H1 (cell line): ENCODE results near the gene RALGAPA1. TPM values are rescaled to one million over a fixed set of nuclear protein-coding genes. Genes with fewer than 3 reads are reported as not detected.
"Not testable (repeated sequence)": the region's sequence is repeated elsewhere in the genome, so short reads cannot be mapped to it uniquely, and the experiment has no call there.

ENCODE experiments used
- CTCF ChIA-PET: fragments of 300-600 bp; sonication (Branson Sonifier 250); formaldehyde crosslinking; loops from one replicate; lab custom pipeline; 2021; ENCODE audit not compliant: partially characterized antibody; lab: Charles Lee
- POLR2A ChIA-PET: fragments of 300-600 bp; sonication (Branson Sonifier 250); formaldehyde crosslinking; loops from one replicate; lab custom pipeline; 2021; ENCODE audit warnings: inconsistent platforms; ENCODE audit not compliant: partially characterized antibody; lab: Charles Lee
- DNase-seq, 2 experiments: peaks; one replicate each; pipeline versions ENCODE4 v3.0.0 to v3.0.0-alpha.2; 2010 to 2022; ENCODE audit warnings: low spot score in 2 of 2, low read depth in 1 of 2, mixed read lengths in 1 of 2
- FAIRE-seq: peaks from 2 replicates; lab custom pipeline; 2011; peaks lifted over from hg19 to GRCh38; lab: Jason Lieb, UNC
- H2AFZ ChIP-seq: 2 replicates; pipeline ENCODE4 v1.8.1; 2012; ENCODE audit warnings: low read length, inconsistent platforms
- H2AK5ac ChIP-seq: 2 replicates; pipeline ENCODE4 v1.6.1; 2013; ENCODE audit warnings: low read depth, low read length
- H2BK120ac ChIP-seq: replicated peaks from 2 replicates; pipeline ENCODE3; 2013; ENCODE audit warnings: low read depth, low read length, inconsistent platforms
- H2BK12ac ChIP-seq: 2 replicates; pipeline ENCODE4 v1.6.1; 2013; ENCODE audit warnings: low read depth, low read length
- H2BK15ac ChIP-seq: 2 replicates; pipeline ENCODE4 v1.6.1; 2013; ENCODE audit warnings: low read length
- H2BK20ac ChIP-seq: 2 replicates; pipeline ENCODE4 v1.6.1; 2013; ENCODE audit warnings: low read length
- H2BK5ac ChIP-seq: 2 replicates; pipeline ENCODE4 v1.6.1; 2013; ENCODE audit warnings: low read depth, low read length
- H3K14ac ChIP-seq: 2 replicates; pipeline ENCODE4 v1.6.1; 2013; ENCODE audit warnings: inconsistent platforms; ENCODE audit not compliant: insufficient read length
- H3K18ac ChIP-seq: 2 replicates; pipeline ENCODE4 v1.6.1; 2013; ENCODE audit warnings: low read length; ENCODE audit errors: extremely low read depth
- H3K23ac ChIP-seq: 2 replicates; pipeline ENCODE4 v1.6.1; 2013; ENCODE audit warnings: inconsistent platforms; ENCODE audit not compliant: insufficient read length
- H3K23me2 ChIP-seq: 2 replicates; pipeline ENCODE4 v1.6.1; 2013; ENCODE audit warnings: low read depth, low read length
- H3K27ac ChIP-seq: 2 replicates; pipeline ENCODE4 v1.6.1; 2011; ENCODE audit warnings: low read depth, low read length, inconsistent platforms
- H3K27me3 ChIP-seq, 4 experiments: replicated peaks in 1 of 4; 1 replicate in 1 of 4; 2 replicates in 3 of 4; pipeline versions ENCODE4 v1.6.1 to v1.8.1; 2011 to 2013; ENCODE audit warnings: low read length in 3 of 4, mild to moderate bottlenecking in 3 of 4, inconsistent platforms in 2 of 4, mixed read lengths in 2 of 4, moderate library complexity in 1 of 4; ENCODE audit not compliant: control insufficient read depth in 3 of 4, insufficient read depth in 3 of 4; ENCODE audit errors: extremely low read depth in 1 of 4
- H3K36me3 ChIP-seq, 4 experiments: 2 replicates each; pipeline versions ENCODE4 v1.6.1 to v1.8.1; 2011 to 2013; ENCODE audit warnings: mild to moderate bottlenecking in 4 of 4, low read length in 3 of 4, moderate library complexity in 2 of 4, control low read depth in 1 of 4, inconsistent platforms in 1 of 4; ENCODE audit not compliant: insufficient read depth in 4 of 4, control insufficient read depth in 2 of 4
- H3K4ac ChIP-seq: replicated peaks from 2 replicates; pipeline ENCODE3; 2013; ENCODE audit warnings: low read length, low read depth, mixed read lengths, inconsistent platforms; ENCODE audit not compliant: insufficient read length
- H3K4me1 ChIP-seq, 4 experiments: replicated peaks in 1 of 4; 1 replicate in 1 of 4; 2 replicates in 3 of 4; pipeline versions ENCODE4 v1.6.1 to v1.8.1; 2011 to 2013; ENCODE audit warnings: low read length in 3 of 4, inconsistent platforms in 2 of 4, mixed read lengths in 1 of 4; ENCODE audit not compliant: insufficient read depth in 4 of 4, control insufficient read depth in 3 of 4
- H3K4me2 ChIP-seq, 2 experiments: 2 replicates each; pipeline versions ENCODE4 v1.6.1 to v1.8.1; 2011 to 2013; ENCODE audit warnings: low read depth in 2 of 2, low read length in 2 of 2, control low read depth in 1 of 2, inconsistent platforms in 1 of 2, mild to moderate bottlenecking in 1 of 2; ENCODE audit not compliant: insufficient read depth in 1 of 2
- H3K4me3 ChIP-seq, 4 experiments: fragments of 200-600, 300-600 bp in 1 of 4; sonication (generic), shearing (Covaris generic), sonication (Bioruptor Twin) in 1 of 4; 2 replicates each; pipeline versions ENCODE4 v1.5.1 to v1.8.1; 2011 to 2016; ENCODE audit warnings: low read length in 4 of 4, low read depth in 3 of 4, control low read depth in 2 of 4, inconsistent platforms in 2 of 4, mild to moderate bottlenecking in 2 of 4, mixed read lengths in 1 of 4, moderate library complexity in 1 of 4; ENCODE audit not compliant: insufficient read depth in 2 of 4; ENCODE audit errors: extremely low read depth in 1 of 4
- H3K56ac ChIP-seq: replicated peaks from 2 replicates; pipeline ENCODE3; 2013; ENCODE audit warnings: low read depth, mild to moderate bottlenecking, mixed read lengths, low read length, inconsistent platforms; ENCODE audit not compliant: insufficient read length
- H3K79me1 ChIP-seq: 2 replicates; pipeline ENCODE4 v1.6.1; 2013; ENCODE audit warnings: low read depth, low read length, control low read depth
- H3K79me2 ChIP-seq, 2 experiments: 2 replicates each; pipeline versions ENCODE4 v1.6.1 to v1.8.1; 2012 to 2013; ENCODE audit warnings: low read length in 2 of 2, mild to moderate bottlenecking in 2 of 2, inconsistent platforms in 1 of 2; ENCODE audit not compliant: insufficient read depth in 2 of 2, control insufficient read depth in 1 of 2
- H3K9ac ChIP-seq, 4 experiments: replicated peaks in 1 of 4; 1 replicate in 1 of 4; 2 replicates in 3 of 4; pipeline versions ENCODE4 v1.6.1 to v1.8.1; 2011 to 2013; ENCODE audit warnings: low read depth in 3 of 4, low read length in 3 of 4, control low read depth in 2 of 4, mild to moderate bottlenecking in 2 of 4, moderate library complexity in 2 of 4, inconsistent platforms in 1 of 4; ENCODE audit errors: extremely low read depth in 1 of 4
- H3K9me3 ChIP-seq, 2 experiments: 2 replicates each; pipeline versions ENCODE4 v1.6.1 to v1.8.1; 2012 to 2013; ENCODE audit warnings: mild to moderate bottlenecking in 2 of 2, moderate library complexity in 2 of 2, control low read depth in 1 of 2, inconsistent platforms in 1 of 2, low read depth in 1 of 2, low read length in 1 of 2, mixed read lengths in 1 of 2; ENCODE audit not compliant: insufficient read depth in 2 of 2
- H4K20me1 ChIP-seq, 2 experiments: replicated peaks in 1 of 2; 2 replicates each; pipeline versions ENCODE3 to v1.8.1; 2011 to 2013; ENCODE audit warnings: inconsistent platforms in 2 of 2, low read length in 2 of 2, mild to moderate bottlenecking in 1 of 2; ENCODE audit not compliant: insufficient read depth in 2 of 2, control insufficient read depth in 1 of 2
- H4K5ac ChIP-seq: 2 replicates; pipeline ENCODE4 v1.6.1; 2013; ENCODE audit warnings: low read length, low read depth, mixed read lengths, inconsistent platforms; ENCODE audit not compliant: insufficient read length
- H4K8ac ChIP-seq: 2 replicates; pipeline ENCODE4 v1.8.0; 2013; ENCODE audit warnings: mild to moderate bottlenecking, moderate library complexity, low read length, inconsistent platforms; ENCODE audit not compliant: insufficient read depth; ENCODE audit errors: extremely low read depth
- H4K91ac ChIP-seq: replicated peaks from 2 replicates; pipeline ENCODE3; 2013; ENCODE audit warnings: low read length, mixed read lengths, inconsistent platforms; ENCODE audit not compliant: insufficient read length
- WGBS, 2 experiments: shearing (Covaris generic) in 1 of 2; methylation state at CpG; one replicate each; pipeline versions ENCODE4 v1.1.6 to v1.1.7; 2013 to 2015; ENCODE audit warnings: low lambda C conversion rate in 2 of 2, mixed read lengths in 2 of 2, inconsistent platforms in 1 of 2, low coverage in 1 of 2, missing lambda C conversion rate in 1 of 2; ENCODE audit not compliant: insufficient replicate concordance in 2 of 2, insufficient coverage in 1 of 2, insufficient read length in 1 of 2; ENCODE audit errors: extremely low coverage in 1 of 2, missing lambda C conversion rate in 1 of 2; 5-methylcytosine and 5-hydroxymethylcytosine counted together
- polyA plus RNA-seq, 7 experiments: library from polyadenylated mRNA; depleted of rRNA in 3 of 7; stranded (reverse) in 5 of 7; unstranded in 2 of 7; fragments of >200 nt in 5 of 7; fragments of 200-250 nt in 2 of 7; gene quantifications; 1 replicate in 5 of 7; 2 replicates in 1 of 7; 4 replicates in 1 of 7; pipeline versions ENCODE4 v1.2.1 to v1.2.3, GENCODE V29; 2011 to 2013; ENCODE audit warnings: missing spikeins in 2 of 7, mixed read lengths in 2 of 7
- total RNA-seq: library from RNA; stranded (reverse); fragmentation: NEBNext Ultra II Directional; extraction: Animal tissue kit (Norgen Biotek cat#: 25700); gene quantifications from 2 replicates; pipeline ENCODE4 v1.2.1, GENCODE V29; 2021

The RALGAPA1 gene
- total and polyA plus RNA-seq, 2 of the 8 experiments (the other 6 are each of a cell fraction or from before 2014, with no cell fraction given): 4.2 to 26.7 TPM

GRCh38 chr14:35824446-35825165 is 15.5 kb upstream of the RALGAPA1 start:
- H2BK5ac ChIP-seq, H4K5ac ChIP-seq, H3K27ac ChIP-seq, H4K20me1 ChIP-seq, H2BK12ac ChIP-seq, H3K4ac ChIP-seq, POLR2A ChIA-PET, H4K8ac ChIP-seq, H3K27me3 ChIP-seq, DNase-seq, H3K18ac ChIP-seq, H4K91ac ChIP-seq, H2BK20ac ChIP-seq, H3K79me1 ChIP-seq, H2AK5ac ChIP-seq, H3K23ac ChIP-seq, H3K23me2 ChIP-seq, H2BK120ac ChIP-seq, H3K36me3 ChIP-seq, H2BK15ac ChIP-seq, H3K9ac ChIP-seq, FAIRE-seq, H3K4me2 ChIP-seq, H2AFZ ChIP-seq, H3K4me3 ChIP-seq, H3K4me1 ChIP-seq, CTCF ChIA-PET, H3K9me3 ChIP-seq, H3K14ac ChIP-seq, H3K56ac ChIP-seq: not testable (repeated sequence)
- peaks cover 0 to 23% of the 10 kb centered on the region in 2 experiments; a peak in 2 of 4 replicates for H3K79me2 ChIP-seq
- WGBS, 2 experiments: 98% methylated on average over 8 of the region's 55 CpGs; no CpG with 5 or more reads in 1 of the 2 experiments
